ENCODE data around the gene NTN1.

DNA sequence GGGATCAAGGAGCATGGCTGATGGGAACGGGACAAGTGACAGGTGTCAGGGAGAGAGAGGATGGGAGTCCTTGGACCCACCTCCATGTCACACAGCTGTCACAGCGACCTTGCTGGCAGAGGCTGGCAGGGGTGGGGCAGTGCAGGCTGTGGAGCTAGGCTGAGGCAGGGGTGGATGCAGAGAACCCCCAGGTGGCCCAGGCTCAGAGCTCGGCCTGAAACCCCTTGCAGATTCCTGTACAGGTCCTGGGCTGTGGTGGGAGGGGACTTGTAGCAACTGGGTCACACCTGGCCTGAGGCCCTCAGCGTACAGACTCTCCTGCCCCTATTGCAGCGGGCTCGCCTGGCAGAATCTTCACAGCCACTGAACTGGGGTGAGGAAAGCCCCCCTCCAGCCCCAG is 174.1 kb downstream of the NTN1 start:
- TF ChIP-seq, protein P1, sequence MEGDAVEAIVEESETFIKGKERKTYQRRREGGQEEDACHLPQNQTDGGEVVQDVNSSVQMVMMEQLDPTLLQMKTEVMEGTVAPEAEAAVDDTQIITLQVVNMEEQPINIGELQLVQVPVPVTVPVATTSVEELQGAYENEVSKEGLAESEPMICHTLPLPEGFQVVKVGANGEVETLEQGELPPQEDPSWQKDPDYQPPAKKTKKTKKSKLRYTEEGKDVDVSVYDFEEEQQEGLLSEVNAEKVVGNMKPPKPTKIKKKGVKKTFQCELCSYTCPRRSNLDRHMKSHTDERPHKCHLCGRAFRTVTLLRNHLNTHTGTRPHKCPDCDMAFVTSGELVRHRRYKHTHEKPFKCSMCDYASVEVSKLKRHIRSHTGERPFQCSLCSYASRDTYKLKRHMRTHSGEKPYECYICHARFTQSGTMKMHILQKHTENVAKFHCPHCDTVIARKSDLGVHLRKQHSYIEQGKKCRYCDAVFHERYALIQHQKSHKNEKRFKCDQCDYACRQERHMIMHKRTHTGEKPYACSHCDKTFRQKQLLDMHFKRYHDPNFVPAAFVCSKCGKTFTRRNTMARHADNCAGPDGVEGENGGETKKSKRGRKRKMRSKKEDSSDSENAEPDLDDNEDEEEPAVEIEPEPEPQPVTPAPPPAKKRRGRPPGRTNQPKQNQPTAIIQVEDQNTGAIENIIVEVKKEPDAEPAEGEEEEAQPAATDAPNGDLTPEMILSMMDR (IDR thresholded peaks at IDR 0.05; ENCODE audit: low read depth, low read length): no peak
- no peak for TF ChIP-seq EZH2phosphoT487 (IDR thresholded peaks at IDR 0.05; ENCODE audit: low read depth)

Measured in OCI-LY3 (cell line).